ENCODE data around the gene SAMD1.
A peak's percentile ranks its signal among the peaks of the same experiment; 100 is the strongest.

Gene SAMD1

GRCh38 chr19:14116918-14117578 is 26.5 kb upstream of the SAMD1 start:
- peaks cover 61% of the 10 kb centered on the region for H3K4me1 Mint-ChIP-seq
- DNase-seq = no peak

DNA sequence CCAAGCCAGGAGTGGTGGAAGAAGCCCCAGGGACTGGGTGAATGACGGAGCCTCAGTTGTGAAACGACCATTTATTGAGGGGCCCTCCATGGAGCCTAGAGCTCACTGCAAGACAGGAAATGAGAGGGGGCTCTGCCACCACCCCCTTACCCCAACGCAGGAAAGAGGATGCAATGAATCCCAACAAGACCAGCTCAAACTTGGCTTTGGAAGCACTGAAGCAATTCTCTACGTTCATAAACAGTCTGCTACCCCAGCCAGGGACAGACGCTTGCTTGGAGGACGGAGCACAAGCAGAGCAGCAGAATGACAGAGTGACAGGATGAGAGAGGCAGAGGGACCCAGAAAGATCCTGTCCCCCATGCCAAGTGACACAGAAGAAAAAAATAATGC is 26.0 kb upstream of the SAMD1 start:
- peak overlapping the region; percentile 90 to 91 for H3K27ac Mint-ChIP-seq
- DNase-seq = no peak
- no peaks in the 10 kb centered on the region for H3K9me3 Mint-ChIP-seq
- peak overlapping the region; percentile 90 to 92 for H3K4me3 Mint-ChIP-seq
- H3K4me1 Mint-ChIP-seq = peaks cover 66% of the 10 kb centered on the region
- H3K27me3 Mint-ChIP-seq = no peaks in the 10 kb centered on the region
- no peak for ATAC-seq

More at GRCh38 chr19:14116918-14117578, 26.5 kb upstream of the SAMD1 start:
- Mint-ChIP-seq H3K27me3 (no peaks in the 10 kb centered on the region), H3K9me3 (no peaks in the 10 kb centered on the region), H3K4me3 (peak overlapping the region; percentile 90 to 92), H3K27ac (peak overlapping the region; percentile 90 to 91)
- ATAC-seq = peak; percentile 16

- ATAC-seq (no peak), DNase-seq (no peak)
- H3K27ac Mint-ChIP-seq = no peak overlapping the region
- no peaks in the 10 kb centered on the region for H3K27me3 Mint-ChIP-seq
- peak overlapping the region; percentile 90 to 92 for H3K4me3 Mint-ChIP-seq
- peaks cover 69% of the 10 kb centered on the region for H3K4me1 Mint-ChIP-seq
- no peaks in the 10 kb centered on the region for H3K9me3 Mint-ChIP-seq
Observed at GRCh38 chr19:14115756-14116155, 25.2 kb upstream of the SAMD1 start.

GRCh38 chr19:14114854-14115253 is 24.3 kb upstream of the SAMD1 start:
- Mint-ChIP-seq H3K9me3 (no peaks in the 10 kb centered on the region), H3K4me3 (no peak overlapping the region), H3K27ac (no peak overlapping the region), H3K4me1 (peaks cover 73% of the 10 kb centered on the region), H3K27me3 (no peaks in the 10 kb centered on the region)
- peak; percentile 50 to 61 for DNase-seq
- no peak for ATAC-seq

DNA sequence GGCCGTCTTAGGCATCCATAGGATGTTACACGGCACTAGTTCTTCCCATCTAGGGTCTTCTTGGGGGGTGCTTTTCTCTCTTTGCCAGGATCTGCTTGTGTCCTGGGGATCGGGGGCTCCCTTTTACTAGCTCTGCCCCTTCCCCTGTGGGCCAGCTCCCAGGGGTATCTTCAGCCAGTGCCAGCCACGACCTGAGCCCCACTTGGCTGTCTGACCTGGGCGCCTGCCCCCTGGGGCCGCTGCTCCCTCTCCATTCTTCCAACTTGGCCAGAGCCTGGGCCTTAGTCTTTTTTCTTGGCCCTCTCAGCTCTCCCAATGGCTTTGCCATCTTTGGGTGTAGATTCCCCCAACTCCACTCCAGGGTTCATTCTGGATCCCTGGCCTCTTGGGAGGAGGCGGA is 23.9 kb upstream of the SAMD1 start:
- Mint-ChIP-seq H3K9me3 (no peaks in the 10 kb centered on the region), H3K4me1 (peaks cover 73% of the 10 kb centered on the region), H3K4me3 (no peak overlapping the region), H3K27ac (no peak overlapping the region), H3K27me3 (no peaks in the 10 kb centered on the region)
- ATAC-seq = no peak
- no peak for DNase-seq

- Mint-ChIP-seq H3K27me3 (no peaks in the 10 kb centered on the region), H3K4me3 (peak overlapping the region; percentile 11 to 53), H3K9me3 (no peaks in the 10 kb centered on the region), H3K4me1 (peaks cover 69% of the 10 kb centered on the region), H3K27ac (no peak overlapping the region)
- peak; percentile 39 to 51 for DNase-seq
- no peak for ATAC-seq
Observed at GRCh38 chr19:14113762-14114414, 23.3 kb upstream of the SAMD1 start.

DNA sequence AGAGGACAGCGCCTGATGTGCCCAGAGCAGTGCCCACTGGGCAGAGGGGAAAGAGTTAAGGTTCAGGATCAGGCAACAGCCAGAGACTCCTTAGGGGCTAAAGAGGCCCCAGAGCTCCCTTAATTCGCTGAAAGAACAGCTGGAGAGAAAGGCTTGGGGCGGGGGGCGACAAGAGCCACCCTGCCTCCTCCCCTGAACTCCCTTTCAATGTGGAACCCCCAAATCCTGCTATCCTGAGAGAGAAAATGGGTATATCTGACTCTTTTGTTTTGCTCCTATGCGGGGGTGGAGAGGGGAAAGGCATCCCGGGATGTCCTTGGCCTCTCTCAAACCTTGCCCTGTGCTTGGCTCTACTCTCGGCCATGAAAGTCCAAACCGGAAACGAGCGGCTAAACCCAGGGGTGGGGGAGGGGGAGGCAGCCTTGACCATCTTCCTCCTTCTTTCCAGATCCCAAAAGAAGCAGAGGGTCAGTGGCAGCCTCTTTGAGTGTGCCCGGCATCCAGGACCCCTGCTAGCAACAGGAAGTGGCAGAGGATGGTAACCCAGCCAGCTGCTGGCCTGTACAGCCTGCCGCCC is 22.3 kb upstream of the SAMD1 start:
- no peak overlapping the region for H3K27ac Mint-ChIP-seq

GRCh38 chr19:14112051-14112808 is 21.7 kb upstream of the SAMD1 start:
- peak overlapping the region; percentile 1 to 29 for H3K4me3 Mint-ChIP-seq
- H3K27me3 Mint-ChIP-seq = no peaks in the 10 kb centered on the region
- H3K27ac Mint-ChIP-seq = no peak overlapping the region
- ATAC-seq (no peak), DNase-seq (no peak)
- no peaks in the 10 kb centered on the region for H3K9me3 Mint-ChIP-seq
- peaks cover 61% of the 10 kb centered on the region for H3K4me1 Mint-ChIP-seq

More for the DNA sequence above, 22.3 kb upstream of the SAMD1 start:
- DNase-seq (no peak), ATAC-seq (no peak)
- no peaks in the 10 kb centered on the region for H3K27me3 Mint-ChIP-seq
- peak overlapping the region; percentile 1 to 29 for H3K4me3 Mint-ChIP-seq
- H3K4me1 Mint-ChIP-seq = peaks cover 61% of the 10 kb centered on the region
- no peaks in the 10 kb centered on the region for H3K9me3 Mint-ChIP-seq

- no peak for DNase-seq
- no peak for ATAC-seq
- no peaks in the 10 kb centered on the region for H3K27me3 Mint-ChIP-seq
- H3K9me3 Mint-ChIP-seq = no peaks in the 10 kb centered on the region
- H3K27ac Mint-ChIP-seq = no peak overlapping the region
- no peak overlapping the region for H3K4me3 Mint-ChIP-seq
- peaks cover 56% of the 10 kb centered on the region for H3K4me1 Mint-ChIP-seq
Observed at GRCh38 chr19:14111486-14111885, 20.9 kb upstream of the SAMD1 start.

- Mint-ChIP-seq H3K4me1 (peaks cover 47% of the 10 kb centered on the region), H3K9me3 (no peaks in the 10 kb centered on the region), H3K27ac (no peak overlapping the region), H3K27me3 (no peaks in the 10 kb centered on the region), H3K4me3 (no peak overlapping the region)
- no peak for DNase-seq
- ATAC-seq = no peak
Observed at GRCh38 chr19:14110650-14111049, 20.1 kb upstream of the SAMD1 start.

GRCh38 chr19:14107581-14108461 is 17.3 kb upstream of the SAMD1 start:
- no peak for DNase-seq
- no peak overlapping the region for H3K27ac Mint-ChIP-seq
- H3K4me1 Mint-ChIP-seq = peaks cover 23% of the 10 kb centered on the region
- H3K4me3 Mint-ChIP-seq = no peak overlapping the region
- no peaks in the 10 kb centered on the region for H3K27me3 Mint-ChIP-seq
- H3K9me3 Mint-ChIP-seq = no peaks in the 10 kb centered on the region
- ATAC-seq = no peak

GRCh38 chr19:14106840-14107239 is 16.3 kb upstream of the SAMD1 start:
- Mint-ChIP-seq H3K27ac (no peak overlapping the region), H3K4me3 (no peak overlapping the region), H3K27me3 (no peaks in the 10 kb centered on the region), H3K4me1 (peaks cover 17% of the 10 kb centered on the region), H3K9me3 (no peaks in the 10 kb centered on the region)
- ATAC-seq (no peak), DNase-seq (no peak)

DNA sequence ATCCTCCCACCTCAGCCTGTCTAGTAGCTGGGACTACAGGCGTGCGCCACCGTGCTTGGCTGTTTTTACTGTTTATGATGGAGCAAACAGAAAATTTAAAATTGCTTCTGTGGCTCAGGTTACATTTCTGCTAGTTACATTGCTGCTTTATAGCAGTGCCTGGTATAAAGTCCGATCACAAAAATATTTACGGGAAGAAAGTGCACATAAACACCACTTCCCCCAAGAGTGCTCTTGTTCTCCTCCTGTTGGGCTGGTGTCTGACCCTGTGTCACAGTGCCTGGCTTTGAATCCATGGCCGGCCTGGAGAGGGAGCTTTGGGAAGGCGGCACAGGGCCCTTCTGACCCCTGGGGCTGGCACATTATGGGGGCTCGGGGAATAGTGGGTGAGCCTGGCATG is 15.1 kb upstream of the SAMD1 start:
- Mint-ChIP-seq H3K27me3 (no peaks in the 10 kb centered on the region), H3K4me3 (no peak overlapping the region)

DNA sequence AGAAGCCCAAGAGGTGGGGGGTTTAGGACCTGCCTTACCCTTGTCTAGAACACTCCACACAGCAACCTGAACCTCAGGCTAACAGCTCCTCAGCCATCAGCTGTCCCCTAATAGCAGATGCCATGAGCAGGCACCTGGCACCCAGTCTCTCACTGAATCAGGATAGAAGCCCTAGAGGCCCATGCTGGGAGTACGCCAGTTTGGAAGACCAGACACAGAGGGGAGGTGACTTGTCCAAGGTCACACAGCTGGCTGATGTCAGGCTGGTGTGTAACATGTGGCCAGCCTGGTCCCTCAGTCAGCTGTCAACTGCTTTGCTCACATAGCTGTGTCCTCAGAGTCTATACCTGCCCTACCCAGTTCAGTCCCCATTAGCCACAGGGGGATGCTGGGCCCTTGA is 12.8 kb upstream of the SAMD1 start:
- Mint-ChIP-seq H3K27me3 (no peaks in the 10 kb centered on the region), H3K9me3 (no peaks in the 10 kb centered on the region), H3K4me3 (no peak overlapping the region), H3K27ac (no peak overlapping the region), H3K4me1 (peaks cover 6% of the 10 kb centered on the region)
- DNase-seq = no peak
- ATAC-seq = no peak

More for the DNA sequence above, 15.1 kb upstream of the SAMD1 start:
- H3K4me1 Mint-ChIP-seq = peaks cover 10% of the 10 kb centered on the region
- H3K27ac Mint-ChIP-seq = no peak overlapping the region
- no peaks in the 10 kb centered on the region for H3K9me3 Mint-ChIP-seq
- no peak for DNase-seq
- ATAC-seq = no peak

DNA sequence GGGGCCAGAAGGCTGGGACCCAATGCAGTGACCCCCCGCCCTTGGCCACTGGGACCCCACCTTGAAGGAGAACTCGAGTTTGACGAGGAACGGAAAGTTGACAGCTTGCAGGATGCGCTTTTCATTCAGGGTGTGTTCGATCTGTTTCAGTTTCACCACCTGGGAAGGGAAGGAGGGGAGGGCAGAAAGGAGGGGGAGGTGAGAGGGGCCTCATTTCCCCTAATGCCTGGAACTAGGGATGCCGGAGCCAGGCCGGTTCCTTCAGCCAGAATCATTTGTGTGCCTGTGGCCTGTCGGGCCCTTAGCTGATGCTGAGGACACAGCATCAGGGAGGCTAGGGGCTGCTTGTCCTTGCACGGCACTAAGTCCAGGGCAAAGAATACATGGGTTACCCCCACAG is 12.2 kb upstream of the SAMD1 start:
- Mint-ChIP-seq H3K4me3 (no peak overlapping the region), H3K27me3 (no peaks in the 10 kb centered on the region), H3K27ac (no peak overlapping the region), H3K4me1 (peaks cover 6% of the 10 kb centered on the region), H3K9me3 (no peaks in the 10 kb centered on the region)
- ATAC-seq = no peak
- no peak for DNase-seq
